ENCODE measurements around the gene SHANK3.

The SHANK3 gene

GRCh38 chr22:50714631-50715179, 42.1 kb downstream of the SHANK3 start:
- DNase-seq = no peak

- DNase-seq = no peak
These were observed 42.6 kb downstream of the SHANK3 start for GRCh38 chr22:50715250-50715649.

DNA sequence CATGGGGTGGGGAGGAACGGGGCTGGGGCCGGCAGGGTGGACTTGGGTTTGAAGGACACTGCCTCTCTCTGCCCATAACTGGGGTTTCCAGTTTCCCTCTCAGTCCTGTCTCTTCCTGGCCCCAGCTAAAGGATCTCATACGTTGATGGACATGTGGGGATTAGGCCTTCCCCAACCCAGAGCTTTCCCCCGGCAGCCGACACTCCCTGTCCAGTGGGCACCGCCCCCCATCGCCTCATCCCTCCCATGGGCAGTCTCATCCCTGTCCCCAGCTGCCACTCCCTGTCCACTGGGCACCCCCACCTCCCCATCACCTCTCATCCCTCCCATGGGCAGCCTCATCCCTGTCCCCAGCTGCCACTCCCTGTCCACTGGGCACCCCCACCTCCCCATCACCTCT, 43.2 kb downstream of the SHANK3 start:
- DNase-seq = no peak

- DNase-seq = no peak
These were observed 43.8 kb downstream of the SHANK3 start for GRCh38 chr22:50716290-50717024.

DNA sequence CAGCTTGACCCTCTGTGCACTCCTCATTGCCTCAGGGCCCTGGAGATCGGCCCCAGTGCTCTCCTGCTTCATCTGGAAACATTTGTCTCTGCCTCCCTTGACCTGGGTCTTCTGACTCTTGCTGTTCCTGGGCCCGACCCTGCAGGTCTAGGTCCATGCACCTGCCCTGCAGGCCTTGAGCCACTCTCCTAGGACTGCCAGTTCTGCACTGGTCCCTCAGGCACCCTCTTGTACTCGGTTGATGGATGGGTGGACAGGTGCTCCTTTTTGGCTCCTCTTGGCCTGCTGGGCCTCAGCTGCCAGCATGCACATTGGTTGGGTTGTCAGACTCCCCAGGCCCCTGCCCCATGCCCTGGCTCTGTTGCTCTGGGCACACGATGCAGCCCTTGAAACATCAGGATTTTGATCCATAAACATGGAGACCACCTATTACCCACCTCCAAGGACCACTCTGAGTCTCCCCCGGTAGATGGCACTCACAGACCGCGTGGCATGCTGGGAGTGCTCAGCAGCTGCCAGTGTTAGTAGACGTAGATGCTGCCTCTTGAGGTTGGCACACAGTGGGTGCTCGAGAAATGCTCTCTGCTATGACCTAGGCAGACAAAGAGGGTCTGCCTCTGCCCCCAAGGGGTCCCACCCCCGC, 45.2 kb downstream of the SHANK3 start:
- DNase-seq = no peak

- DNase-seq = no peak
These were observed 45.7 kb downstream of the SHANK3 start for GRCh38 chr22:50718352-50718709.

DNA sequence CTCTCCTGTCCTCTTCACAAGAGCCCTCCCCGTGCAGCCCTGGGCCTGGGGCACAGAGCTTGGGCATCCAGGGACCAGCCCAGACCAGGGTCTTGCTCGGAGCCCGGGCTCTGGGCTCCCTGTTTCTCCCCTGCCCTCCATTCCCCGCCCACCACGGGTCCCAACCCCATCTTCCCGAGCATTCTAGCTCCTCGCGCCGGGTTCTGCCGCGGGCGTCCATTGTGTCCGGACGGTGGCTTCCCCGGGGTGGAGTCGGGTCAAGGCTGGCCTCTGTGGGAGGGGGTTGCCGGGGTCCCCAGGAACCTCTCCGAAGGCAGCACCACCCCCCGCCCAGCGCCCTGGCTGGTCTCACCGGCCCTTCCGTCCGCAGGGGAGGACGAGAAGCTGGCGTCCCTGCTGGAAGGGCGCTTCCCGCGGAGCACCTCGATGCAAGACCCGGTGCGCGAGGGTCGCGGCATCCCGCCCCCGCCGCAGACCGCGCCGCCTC, 47.2 kb downstream of the SHANK3 start:
- no peak for DNase-seq

DNA sequence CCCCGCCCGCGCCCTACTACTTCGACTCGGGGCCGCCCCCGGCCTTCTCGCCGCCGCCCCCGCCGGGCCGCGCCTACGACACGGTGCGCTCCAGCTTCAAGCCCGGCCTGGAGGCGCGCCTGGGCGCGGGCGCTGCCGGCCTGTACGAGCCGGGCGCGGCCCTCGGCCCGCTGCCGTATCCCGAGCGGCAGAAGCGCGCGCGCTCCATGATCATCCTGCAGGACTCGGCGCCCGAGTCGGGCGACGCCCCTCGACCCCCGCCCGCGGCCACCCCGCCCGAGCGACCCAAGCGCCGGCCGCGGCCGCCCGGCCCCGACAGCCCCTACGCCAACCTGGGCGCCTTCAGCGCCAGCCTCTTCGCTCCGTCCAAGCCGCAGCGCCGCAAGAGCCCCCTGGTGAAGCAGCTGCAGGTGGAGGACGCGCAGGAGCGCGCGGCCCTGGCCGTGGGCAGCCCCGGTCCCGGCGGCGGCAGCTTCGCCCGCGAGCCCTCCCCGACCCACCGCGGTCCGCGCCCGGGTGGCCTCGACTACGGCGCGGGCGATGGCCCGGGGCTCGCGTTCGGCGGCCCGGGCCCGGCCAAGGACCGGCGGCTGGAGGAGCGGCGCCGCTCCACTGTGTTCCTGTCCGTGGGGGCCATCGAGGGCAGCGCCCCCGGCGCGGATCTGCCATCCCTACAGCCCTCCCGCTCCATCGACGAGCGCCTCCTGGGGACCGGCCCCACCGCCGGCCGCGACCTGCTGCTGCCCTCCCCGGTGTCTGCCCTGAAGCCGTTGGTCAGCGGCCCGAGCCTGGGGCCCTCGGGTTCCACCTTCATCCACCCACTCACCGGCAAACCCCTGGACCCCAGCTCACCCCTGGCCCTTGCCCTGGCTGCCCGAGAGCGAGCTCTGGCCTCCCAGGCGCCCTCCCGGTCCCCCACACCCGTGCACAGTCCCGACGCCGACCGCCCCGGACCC, 48.0 kb downstream of the SHANK3 start:
- DNase-seq = no peak

GRCh38 chr22:50721257-50721844, 48.7 kb downstream of the SHANK3 start:
- DNase-seq = no peak

- no peak for DNase-seq
These were observed 49.6 kb downstream of the SHANK3 start for GRCh38 chr22:50722048-50722701.
